ENCODE results near the gene MDFI.

DNA sequence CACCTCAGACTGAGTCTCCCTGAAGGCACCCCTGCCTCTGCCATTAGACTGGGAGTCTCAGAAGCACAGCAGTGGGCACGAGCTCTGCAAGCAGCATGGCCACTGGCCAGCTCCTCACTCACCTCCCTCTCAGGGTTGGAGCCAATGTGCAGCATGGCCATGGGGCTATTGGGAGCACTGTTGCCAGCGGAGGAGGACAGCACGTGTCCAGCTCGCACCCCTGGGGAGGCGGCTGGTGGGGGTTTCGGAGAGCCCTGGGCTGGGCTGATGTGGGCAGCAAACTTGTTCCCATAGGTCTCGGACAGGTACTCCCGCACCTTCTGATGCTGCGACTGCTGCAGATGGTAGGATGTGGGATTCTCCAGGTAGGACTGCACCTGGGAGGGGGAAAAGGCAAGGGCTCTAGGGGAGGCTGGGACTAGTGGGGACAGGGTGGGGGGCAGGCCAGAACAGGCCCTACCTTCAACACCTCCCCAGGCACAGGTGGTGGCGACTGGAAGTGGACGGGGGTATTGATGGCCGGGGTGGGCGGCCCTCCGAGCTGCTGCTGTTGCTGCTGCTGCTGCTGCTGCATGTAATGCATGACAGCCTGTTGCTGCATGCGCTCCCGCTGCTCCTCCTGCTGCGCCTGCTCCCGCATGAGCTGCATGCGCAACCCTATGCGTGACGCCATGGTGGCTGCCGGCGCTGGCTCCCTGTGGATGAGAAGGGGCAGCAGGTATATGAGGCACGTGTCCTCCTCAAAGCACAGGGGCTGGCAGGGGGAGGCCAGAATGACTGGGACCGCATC lies 52.5 kb downstream of the MDFI start:
- TF ChIP-seq POLR2A (IDR thresholded peaks at IDR 0.05) = no peak
- TF ChIP-seq, protein P1, sequence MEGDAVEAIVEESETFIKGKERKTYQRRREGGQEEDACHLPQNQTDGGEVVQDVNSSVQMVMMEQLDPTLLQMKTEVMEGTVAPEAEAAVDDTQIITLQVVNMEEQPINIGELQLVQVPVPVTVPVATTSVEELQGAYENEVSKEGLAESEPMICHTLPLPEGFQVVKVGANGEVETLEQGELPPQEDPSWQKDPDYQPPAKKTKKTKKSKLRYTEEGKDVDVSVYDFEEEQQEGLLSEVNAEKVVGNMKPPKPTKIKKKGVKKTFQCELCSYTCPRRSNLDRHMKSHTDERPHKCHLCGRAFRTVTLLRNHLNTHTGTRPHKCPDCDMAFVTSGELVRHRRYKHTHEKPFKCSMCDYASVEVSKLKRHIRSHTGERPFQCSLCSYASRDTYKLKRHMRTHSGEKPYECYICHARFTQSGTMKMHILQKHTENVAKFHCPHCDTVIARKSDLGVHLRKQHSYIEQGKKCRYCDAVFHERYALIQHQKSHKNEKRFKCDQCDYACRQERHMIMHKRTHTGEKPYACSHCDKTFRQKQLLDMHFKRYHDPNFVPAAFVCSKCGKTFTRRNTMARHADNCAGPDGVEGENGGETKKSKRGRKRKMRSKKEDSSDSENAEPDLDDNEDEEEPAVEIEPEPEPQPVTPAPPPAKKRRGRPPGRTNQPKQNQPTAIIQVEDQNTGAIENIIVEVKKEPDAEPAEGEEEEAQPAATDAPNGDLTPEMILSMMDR (IDR thresholded peaks at IDR 0.05) = no peak

Measured in body of pancreas (tissue), 4 donors.